ENCODE data around the gene CAMTA1.

CAMTA1 gene

DNA sequence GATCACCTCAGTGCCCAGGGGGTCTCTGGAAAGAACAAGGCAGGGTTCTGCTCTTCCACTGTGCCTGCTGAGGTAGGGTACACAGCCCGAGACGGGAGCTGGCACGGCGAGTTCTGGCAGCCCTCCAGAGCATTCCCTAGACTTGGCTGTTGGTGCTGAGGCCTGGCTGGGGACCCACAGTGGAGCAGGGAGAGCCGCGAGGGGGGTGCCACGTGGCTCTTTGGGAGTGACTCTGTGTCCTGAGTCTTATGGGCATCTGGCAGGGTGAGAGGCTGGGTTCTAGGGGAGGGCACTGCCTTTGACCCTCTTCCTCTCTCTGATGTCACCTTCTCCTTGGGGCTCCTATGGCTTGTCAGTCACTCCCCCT, 336.4 kb downstream of the CAMTA1 start:
- DNase-seq (ENCODE audit: low spot score): no peak
- TF ChIP-seq, protein P1, sequence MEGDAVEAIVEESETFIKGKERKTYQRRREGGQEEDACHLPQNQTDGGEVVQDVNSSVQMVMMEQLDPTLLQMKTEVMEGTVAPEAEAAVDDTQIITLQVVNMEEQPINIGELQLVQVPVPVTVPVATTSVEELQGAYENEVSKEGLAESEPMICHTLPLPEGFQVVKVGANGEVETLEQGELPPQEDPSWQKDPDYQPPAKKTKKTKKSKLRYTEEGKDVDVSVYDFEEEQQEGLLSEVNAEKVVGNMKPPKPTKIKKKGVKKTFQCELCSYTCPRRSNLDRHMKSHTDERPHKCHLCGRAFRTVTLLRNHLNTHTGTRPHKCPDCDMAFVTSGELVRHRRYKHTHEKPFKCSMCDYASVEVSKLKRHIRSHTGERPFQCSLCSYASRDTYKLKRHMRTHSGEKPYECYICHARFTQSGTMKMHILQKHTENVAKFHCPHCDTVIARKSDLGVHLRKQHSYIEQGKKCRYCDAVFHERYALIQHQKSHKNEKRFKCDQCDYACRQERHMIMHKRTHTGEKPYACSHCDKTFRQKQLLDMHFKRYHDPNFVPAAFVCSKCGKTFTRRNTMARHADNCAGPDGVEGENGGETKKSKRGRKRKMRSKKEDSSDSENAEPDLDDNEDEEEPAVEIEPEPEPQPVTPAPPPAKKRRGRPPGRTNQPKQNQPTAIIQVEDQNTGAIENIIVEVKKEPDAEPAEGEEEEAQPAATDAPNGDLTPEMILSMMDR (IDR thresholded peaks at IDR 0.05; ENCODE audit: borderline replicate concordance, control extremely low read depth, extremely low read depth, insufficient read depth, missing control alignments): no peak
- in situ Hi-C loops (cut with MboI; ENCODE audit: low sequenced_read_pairs, unreplicated experiment): no loop called here

DNA sequence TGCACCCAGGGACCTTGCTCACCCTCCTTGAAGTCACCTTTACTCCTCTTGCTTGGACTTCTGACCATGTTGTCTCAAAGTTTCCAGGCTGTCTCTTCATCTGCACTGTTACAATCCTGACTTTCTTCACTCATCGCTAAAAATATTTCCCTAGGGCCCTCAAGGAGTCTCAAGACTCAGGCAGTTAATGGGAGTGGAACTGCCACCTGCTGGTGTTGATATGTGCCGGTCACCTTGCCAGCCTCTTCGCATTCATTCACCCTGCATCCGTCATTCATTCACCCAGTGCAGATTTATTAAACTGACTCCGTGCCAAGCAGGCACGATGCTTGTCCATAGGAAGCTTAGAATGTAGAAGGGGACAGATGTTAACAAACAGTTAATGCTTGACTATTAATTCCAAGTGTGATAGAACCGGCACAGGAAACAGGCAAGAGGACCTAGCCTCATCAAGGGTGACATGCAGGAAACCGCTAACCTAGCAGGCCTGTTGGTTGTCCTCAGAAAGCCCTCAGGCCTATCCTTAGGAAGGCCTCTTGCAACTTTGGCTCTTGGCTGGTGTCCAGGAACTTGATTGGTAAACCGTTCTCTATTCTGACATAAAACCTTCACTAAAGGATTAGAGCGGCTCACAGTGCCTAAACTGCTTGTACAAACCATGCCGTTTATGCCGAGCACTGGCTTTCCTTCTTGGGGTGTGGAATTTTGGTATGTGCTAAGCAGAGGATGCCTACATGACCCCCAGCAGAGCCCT, 342.2 kb downstream of the CAMTA1 start:
- no peak for DNase-seq (ENCODE audit: low spot score)
- TF ChIP-seq, protein P1 (IDR thresholded peaks at IDR 0.05; ENCODE audit: borderline replicate concordance, control extremely low read depth, extremely low read depth, insufficient read depth, missing control alignments): no peak
- in situ Hi-C loops (cut with MboI; ENCODE audit: low sequenced_read_pairs, unreplicated experiment): no loop called here

DNA sequence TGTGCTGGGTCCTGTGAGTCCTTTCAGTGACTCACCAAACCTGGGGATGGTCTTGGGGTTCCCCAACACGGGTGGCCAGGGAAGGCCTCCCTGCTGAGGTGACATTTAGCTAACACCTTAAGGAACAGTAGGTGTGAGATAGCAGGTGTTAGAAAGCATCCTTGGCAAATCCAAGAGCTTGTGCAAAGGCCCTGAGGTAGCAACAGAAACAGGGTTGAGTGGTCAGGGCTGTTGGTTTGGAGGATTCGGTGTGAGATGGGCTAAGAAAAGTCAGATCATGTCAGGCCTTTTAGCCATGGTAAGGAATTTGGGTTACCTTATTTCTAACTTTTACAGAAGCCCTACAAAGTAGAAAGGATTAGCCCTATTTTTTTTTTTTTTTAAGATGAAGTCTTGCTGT, 343.0 kb downstream of the CAMTA1 start:
- DNase-seq (ENCODE audit: low spot score): no peak
- TF ChIP-seq, protein P1 (IDR thresholded peaks at IDR 0.05; ENCODE audit: borderline replicate concordance, control extremely low read depth, extremely low read depth, insufficient read depth, missing control alignments): no peak
- in situ Hi-C loops (cut with MboI; ENCODE audit: low sequenced_read_pairs, unreplicated experiment): no loop called here

DNA sequence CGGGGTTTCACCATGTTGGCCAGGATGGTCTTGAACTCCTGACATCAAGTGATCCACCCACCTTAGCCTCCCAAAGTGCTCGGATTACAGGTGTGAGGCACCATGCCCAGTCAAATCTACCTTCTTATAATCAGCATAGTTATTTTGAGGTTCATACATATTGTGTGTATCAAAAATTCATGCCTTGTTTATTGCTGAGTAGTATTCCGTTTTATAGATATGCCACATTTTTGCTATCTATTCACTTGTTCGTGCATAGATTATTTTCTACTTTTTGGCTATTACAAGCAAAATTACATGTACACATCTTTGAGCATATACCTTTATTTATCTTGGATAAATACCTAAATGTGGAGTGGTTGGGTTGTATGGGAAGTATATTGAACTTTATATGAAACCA, 344.9 kb downstream of the CAMTA1 start:
- DNase-seq (ENCODE audit: low spot score): no peak
- TF ChIP-seq, protein P1 (IDR thresholded peaks at IDR 0.05; ENCODE audit: borderline replicate concordance, control extremely low read depth, extremely low read depth, insufficient read depth, missing control alignments): no peak
- in situ Hi-C loops (cut with MboI; ENCODE audit: low sequenced_read_pairs, unreplicated experiment): no loop called here

DNA sequence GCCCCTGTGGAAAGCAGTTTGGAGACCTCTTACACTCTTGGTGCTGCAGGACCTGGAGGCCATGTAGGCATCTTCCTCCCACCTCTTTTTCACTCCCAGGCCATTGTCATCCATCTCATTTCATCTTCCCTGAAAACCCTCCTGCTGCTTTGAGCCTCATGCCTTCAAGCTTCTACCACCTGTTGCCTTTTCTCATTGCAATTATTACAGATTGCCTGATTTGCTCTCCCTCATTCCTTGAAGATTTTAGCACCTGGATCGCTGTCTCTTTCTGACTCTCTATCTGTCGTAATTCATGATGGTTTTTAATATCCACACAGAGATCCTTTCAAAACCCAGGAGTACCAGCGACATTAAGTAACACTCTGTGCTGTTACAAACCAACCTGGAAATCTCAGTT, 350.2 kb downstream of the CAMTA1 start:
- TF ChIP-seq, protein P1 (IDR thresholded peaks at IDR 0.05; ENCODE audit: borderline replicate concordance, control extremely low read depth, extremely low read depth, insufficient read depth, missing control alignments): no peak
- in situ Hi-C loops (cut with MboI; ENCODE audit: low sequenced_read_pairs, unreplicated experiment): no loop called here
- no peak for DNase-seq (ENCODE audit: low spot score)

DNA sequence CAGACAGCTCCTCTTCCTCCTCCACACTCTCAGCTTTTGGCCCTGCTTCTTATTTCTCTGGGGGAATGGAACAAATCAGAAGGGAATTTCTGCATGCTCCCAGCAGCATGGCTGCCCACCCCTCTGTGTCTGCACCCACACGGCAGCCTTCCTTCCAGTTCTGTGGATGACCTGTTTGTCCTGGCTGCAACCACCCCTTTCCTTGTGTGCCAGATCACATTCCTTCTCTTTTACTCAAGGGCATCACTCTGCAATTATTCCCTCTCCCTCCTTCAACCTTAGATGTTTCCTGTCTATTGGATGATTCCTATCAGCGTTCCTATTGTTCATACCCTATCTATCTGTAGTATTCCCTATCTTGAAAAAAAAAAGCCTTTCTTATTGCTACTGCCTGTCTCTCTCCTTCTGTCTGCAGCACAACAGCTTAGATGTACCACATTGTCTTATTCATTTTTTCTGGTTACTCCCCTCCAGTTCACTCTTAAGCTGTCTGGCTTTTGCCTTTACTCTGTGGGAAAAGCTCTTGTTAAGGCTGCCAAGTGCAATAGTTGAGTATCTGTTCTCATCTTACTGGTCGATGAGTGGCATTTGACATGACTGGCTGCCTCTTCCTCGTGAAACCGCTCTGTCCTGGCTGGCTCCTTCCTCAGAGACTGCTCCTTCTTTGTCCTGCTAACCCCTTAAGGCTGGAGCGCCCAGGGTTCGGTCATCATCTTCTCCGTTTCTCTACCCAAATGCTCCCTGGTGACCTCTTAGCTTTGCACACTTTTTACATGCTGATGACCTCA, 351.1 kb downstream of the CAMTA1 start:
- in situ Hi-C loops (cut with MboI; ENCODE audit: low sequenced_read_pairs, unreplicated experiment): no loop called here
- TF ChIP-seq, protein P1 (IDR thresholded peaks at IDR 0.05; ENCODE audit: borderline replicate concordance, control extremely low read depth, extremely low read depth, insufficient read depth, missing control alignments): no peak
- DNase-seq (ENCODE audit: low spot score): no peak
